Femur (tissue), 1 donor: ENCODE measurements around the gene UGDH.
"Not testable (repeated sequence)": the region's sequence is repeated elsewhere in the genome, so short reads cannot be mapped to it uniquely, and the experiment has no call there.

Experiments used
- DNase-seq: peaks from one replicate; pipeline ENCODE4 v3.0.0-alpha.2; 2017

Gene UGDH

GRCh38 chr4:39527296-39528060 is at the start of gene UGDH:
TSS of gene UGDH (minus strand) at chr4:39527439. CDS start at chr4:39521512, 5,927 bp downstream.
- peak; percentile 99 for DNase-seq

- no peak for DNase-seq
Measured at GRCh38 chr4:39574946-39575345, 47.7 kb upstream of the UGDH start.

GRCh38 chr4:39571504-39571903 is 44.3 kb upstream of the UGDH start:
- DNase-seq: no peak

- no peak for DNase-seq
Measured at GRCh38 chr4:39571054-39571453, 43.8 kb upstream of the UGDH start.

GRCh38 chr4:39569209-39569608 is 42.0 kb upstream of the UGDH start:
- DNase-seq: no peak

GRCh38 chr4:39568805-39569204 is 41.6 kb upstream of the UGDH start:
- no peak for DNase-seq

- no peak for DNase-seq
Measured at GRCh38 chr4:39565878-39566600, 38.8 kb upstream of the UGDH start.

GRCh38 chr4:39563346-39563847 is 36.2 kb upstream of the UGDH start:
- DNase-seq: no peak

- no peak for DNase-seq
Measured at GRCh38 chr4:39562792-39563191, 35.6 kb upstream of the UGDH start.

GRCh38 chr4:39559626-39560025 is 32.4 kb upstream of the UGDH start:
- peak; percentile 35 for DNase-seq

- DNase-seq: no peak
Measured at GRCh38 chr4:39555472-39555871, 28.2 kb upstream of the UGDH start.

- DNase-seq: no peak
Measured at GRCh38 chr4:39548425-39549067, 21.3 kb upstream of the UGDH start.

GRCh38 chr4:39544580-39545315 is 17.5 kb upstream of the UGDH start:
- DNase-seq: no peak

GRCh38 chr4:39544080-39544479 is 16.8 kb upstream of the UGDH start:
- not testable (repeated sequence) for DNase-seq

GRCh38 chr4:39543034-39543433 is 15.8 kb upstream of the UGDH start:
- no peak for DNase-seq

- DNase-seq: no peak
Measured at GRCh38 chr4:39542611-39543012, 15.4 kb upstream of the UGDH start.

GRCh38 chr4:39541987-39542610 is 14.9 kb upstream of the UGDH start:
- no peak for DNase-seq

GRCh38 chr4:39539089-39539611 is 11.9 kb upstream of the UGDH start:
- no peak for DNase-seq

GRCh38 chr4:39533541-39533940 is 6.3 kb upstream of the UGDH start:
- DNase-seq: no peak

GRCh38 chr4:39532237-39532636 is 5.0 kb upstream of the UGDH start:
- not testable (repeated sequence) for DNase-seq

- DNase-seq: no peak
Measured at GRCh38 chr4:39530682-39531081, 3.4 kb upstream of the UGDH start.

- DNase-seq: no peak
Measured at GRCh38 chr4:39529534-39529933, 2.3 kb upstream of the UGDH start.
